Central memory CD4-positive, alpha-beta T cell (primary cell): ENCODE results near the gene ERCC6L2.

Experiments used
- DNase-seq: peaks from one replicate; pipeline ENCODE4 v3.0.0; 2022

ERCC6L2 gene

GRCh38 chr9:95924987-95925386, 49.5 kb downstream of the ERCC6L2 start:
- DNase-seq: no peak

- no peak for DNase-seq
These were observed 51.9 kb downstream of the ERCC6L2 start for GRCh38 chr9:95927271-95928004.

DNA sequence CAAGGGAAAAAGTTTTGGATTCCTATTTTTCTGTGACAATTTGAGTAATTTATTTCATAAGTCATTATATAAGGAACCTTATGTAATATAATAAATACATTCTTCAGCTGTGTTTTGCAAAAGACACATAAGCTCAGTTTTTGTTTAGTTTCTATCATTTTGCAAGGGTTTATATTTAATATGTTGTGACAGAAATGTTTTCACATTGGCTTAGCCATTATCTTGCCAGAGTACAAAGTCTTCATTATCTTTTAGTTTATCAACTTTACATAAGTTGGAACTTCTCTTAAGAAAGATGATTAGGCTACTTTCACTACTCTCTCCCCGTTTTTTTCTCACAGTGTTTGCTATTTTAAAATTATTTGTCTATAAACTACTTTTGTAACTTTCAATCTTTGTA, 54.8 kb downstream of the ERCC6L2 start:
- no peak for DNase-seq

DNA sequence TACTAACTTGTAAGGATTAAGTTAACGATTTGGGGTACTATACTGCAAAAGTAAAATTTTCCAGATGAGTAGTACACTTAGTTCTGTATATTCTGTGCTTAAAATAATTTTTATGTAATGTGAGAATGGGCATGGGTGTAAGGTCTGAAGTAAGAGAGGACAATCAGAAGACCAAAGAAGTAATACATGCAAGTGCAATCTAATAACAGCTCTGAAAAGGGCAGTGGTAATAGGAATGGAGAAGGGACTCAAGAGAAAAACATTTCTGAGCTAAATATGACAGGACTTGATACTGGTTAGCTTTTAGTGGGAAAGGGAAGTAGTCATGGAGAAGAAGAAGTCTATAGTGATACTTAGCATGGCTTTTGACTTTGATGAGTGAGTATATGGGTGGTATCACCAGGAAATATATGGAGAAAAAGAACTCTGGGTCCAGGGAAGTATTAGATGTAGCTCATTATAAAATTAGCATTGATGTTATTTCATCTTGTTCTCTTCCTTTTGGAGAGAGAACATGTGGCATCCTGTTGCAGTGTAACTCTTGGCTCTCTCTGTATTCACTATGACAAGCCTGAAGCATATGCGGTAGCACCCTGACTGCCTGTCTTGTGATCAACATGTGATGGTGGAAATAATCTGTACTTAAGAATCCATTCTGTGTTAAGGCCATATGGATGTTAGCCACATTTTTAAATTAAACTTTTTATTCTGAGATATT, 60.5 kb downstream of the ERCC6L2 start:
- no peak for DNase-seq

DNA sequence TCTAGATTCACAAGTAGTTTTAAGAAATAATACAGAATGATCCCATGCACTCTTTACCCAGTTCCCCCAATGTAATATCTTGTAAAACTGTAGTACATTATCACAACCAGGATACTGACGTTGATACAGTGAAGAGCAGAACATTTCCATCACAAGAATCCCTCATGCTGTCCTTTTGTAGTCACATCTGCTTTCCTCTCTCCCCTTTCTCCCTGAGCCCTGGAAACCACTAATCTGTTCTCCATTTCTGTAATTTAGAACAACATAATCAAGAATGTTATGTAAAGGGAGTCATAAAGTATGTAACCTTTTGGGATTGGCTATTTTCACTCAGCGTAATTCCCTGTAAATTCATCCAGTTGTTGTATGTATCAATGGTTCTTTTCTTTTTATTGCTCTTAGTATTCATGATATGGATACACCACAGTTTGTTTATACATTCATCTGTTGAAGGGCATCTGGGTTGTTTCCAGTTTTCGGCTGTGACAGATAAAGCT, 61.1 kb downstream of the ERCC6L2 start:
- no peak for DNase-seq

DNA sequence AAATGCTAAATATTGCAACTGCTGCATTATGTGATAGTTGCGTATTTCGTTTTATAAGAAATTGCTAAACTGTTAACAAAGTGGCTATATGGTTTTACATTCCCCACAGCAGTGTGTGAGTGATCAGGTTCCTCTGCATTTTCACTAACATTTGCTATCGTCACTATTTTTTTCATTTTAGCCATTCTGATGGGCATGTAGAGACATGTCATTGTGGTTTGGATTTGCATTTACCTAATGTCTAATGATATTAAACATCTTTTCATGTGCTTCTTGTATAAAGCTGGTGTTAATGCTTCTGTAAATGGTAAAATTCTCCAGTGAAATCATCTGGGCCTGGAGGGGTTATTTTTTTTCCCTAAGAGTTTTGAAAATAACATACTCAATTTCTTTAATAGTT, 61.6 kb downstream of the ERCC6L2 start:
- DNase-seq: no peak

DNA sequence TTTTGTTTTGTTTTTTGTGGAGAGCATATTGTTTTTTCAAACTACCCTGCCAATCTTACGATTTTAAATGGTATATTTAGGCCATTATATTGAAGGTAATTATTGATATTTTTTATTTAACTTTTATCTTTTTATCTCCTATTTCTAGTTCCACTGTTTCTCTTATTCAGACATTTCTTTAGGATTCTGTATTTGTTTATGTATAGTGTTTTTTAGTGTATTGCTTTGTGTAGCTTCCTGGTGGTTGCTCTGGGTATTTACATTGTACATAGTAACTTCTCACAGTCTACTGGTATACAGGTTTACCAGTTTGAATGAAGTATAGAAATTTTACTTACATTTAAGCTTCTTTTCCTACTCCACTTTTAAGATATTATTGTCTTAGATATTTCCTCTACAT, 63.2 kb downstream of the ERCC6L2 start:
- DNase-seq: no peak

DNA sequence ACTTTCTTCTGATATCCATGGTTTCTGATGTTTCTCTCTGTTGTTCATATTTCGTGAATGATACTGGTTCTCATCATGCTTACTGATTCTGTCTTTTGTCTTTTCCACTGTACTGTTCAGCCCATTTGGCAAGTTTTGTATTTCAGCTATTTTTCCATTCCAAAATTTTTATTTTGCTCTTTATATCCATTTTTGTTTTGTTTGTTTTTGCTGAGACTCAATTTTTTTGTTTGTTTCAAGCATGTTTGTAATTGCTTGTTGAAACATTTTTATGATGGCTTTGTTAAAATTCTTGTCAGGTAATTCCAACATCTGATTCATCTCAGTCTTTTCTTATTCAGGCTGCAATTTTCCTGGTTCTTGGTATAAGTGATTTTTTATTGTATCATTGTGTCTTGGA, 64.0 kb downstream of the ERCC6L2 start:
- no peak for DNase-seq

DNA sequence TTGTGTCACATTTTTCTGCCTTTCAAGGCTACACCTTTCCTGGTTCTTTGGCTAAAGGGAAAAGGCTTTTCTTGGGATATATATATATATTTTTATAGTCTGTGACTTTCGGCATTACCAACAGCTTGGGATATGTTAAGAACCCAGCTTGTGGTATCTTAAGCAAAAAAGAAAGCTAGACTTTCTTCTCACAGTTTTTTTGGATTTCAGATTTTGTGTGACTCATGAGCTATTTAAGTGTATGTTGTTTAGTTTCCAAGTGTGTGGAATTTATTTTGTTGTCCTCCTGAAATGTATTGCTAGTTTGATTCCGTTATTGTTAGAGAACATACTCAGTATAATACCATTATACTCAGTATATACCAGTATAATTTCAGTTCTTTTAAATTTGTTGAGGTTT, 64.8 kb downstream of the ERCC6L2 start:
- DNase-seq: no peak

DNA sequence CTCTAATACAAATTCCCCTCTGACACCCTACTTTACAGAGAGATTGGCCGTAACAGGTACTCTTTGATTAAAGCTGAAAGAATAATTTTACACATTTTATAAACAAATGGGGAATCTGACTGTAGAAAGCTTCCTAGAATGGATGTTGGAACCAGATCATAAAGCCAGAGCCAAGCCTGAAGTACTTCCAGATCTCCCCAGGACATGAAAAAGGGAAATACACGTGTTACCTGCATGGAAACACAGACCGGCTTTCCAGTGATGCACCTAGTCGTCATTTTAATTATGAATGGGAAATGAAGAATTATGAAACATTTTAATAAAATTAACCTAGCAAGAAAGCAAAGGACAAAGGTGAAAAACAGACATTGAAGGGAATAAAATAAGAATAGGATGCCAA, 66.5 kb downstream of the ERCC6L2 start:
- no peak for DNase-seq

DNA sequence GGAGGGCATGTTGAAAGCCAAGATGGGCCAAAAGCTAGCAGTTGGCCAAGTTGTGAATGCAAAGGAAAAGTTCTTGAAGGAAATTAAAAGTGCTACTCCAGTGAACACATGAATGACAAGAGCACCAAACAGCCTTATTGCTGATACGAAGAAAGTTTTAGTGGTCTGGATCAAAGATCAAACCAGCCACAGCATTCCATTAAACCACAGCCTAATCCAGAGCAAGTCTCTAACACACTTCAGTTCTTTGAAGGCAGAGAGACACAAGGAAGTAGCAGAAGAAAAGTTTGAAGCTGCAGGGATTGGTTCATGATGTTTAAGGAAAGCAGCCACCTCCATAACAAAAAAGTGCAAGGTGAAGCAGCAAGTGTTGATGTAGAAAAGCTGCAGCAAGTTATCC, 71.6 kb downstream of the ERCC6L2 start:
- no peak for DNase-seq

DNA sequence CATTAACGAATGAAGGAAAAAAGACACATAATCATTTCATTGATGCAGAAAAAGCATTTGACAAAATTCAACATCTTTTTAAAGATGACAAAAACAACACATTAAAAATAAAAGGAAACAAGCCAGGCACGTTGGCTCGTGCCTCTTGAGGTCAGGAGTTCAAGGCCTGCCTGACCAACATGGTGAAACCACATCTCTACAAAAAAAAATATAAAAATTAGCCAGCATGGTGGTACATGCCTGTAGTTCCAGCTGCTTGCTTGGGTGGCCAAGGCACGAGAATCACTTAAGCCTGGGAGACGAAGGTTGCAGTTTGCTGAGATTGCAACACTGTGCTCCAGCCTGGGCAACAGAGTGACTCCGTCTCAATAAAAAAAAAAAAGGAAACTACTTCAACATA, 77.0 kb downstream of the ERCC6L2 start:
- no peak for DNase-seq

DNA sequence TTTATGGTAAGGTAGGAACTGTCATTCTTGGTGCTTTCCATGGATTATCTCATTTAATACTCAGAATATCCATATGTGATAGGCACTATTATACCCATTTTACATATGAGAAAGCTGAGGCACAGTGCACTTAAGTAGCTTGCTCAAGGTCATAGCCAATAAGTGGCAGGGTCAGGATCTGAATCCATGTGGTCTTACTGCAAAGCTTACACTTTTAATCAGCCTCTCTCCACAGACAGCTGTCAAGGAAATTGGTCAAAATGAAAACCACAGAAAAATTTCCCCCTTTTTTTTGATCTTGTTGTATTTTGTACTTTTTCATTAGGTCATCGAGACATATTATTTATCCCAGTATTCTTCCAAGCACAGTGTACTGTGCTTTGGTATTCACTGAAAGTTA, 78.5 kb downstream of the ERCC6L2 start:
- no peak for DNase-seq

- DNase-seq: no peak
These were observed 79.4 kb downstream of the ERCC6L2 start for GRCh38 chr9:95954940-95955339.

DNA sequence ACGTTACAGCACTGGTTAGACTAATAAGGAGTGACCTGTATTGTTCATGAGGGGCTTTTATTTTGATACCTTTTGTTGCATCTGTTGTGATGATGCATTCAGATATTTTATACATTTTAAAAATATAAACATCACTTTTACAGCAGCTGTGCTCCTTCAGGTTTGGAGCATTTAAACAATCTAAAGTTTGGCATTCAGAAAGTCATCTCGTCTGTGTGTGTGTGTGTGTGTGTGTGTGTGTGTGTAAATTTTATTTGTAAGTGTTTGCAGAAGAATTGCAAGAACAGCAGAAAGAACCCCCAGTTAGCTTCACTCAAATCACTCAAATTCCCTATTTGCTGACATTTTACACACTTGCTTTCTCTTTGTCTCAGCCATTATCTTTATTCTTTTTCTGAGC, 87.4 kb downstream of the ERCC6L2 start:
- DNase-seq: no peak

- no peak for DNase-seq
These were observed 88.2 kb downstream of the ERCC6L2 start for GRCh38 chr9:95963659-95964058.

DNA sequence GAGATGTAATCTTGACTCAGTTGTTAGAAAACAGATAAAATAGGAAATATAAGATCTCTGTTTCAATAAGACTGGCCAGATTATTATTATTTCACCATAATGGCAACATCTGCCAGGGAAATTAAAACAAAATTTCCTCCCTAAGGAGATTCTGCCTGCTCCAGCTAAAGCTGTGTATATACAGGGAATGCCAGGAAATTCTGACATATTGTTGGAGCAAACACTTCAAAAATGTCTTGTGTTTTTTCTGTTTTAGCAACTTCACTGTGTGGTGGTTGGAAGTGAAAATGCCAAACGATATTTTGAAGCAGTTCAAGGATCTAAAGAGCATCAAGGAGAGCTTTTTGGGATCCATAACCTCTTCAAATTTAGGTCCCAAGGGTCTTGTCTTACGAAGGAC, 90.8 kb downstream of the ERCC6L2 start:
- no peak for DNase-seq

DNA sequence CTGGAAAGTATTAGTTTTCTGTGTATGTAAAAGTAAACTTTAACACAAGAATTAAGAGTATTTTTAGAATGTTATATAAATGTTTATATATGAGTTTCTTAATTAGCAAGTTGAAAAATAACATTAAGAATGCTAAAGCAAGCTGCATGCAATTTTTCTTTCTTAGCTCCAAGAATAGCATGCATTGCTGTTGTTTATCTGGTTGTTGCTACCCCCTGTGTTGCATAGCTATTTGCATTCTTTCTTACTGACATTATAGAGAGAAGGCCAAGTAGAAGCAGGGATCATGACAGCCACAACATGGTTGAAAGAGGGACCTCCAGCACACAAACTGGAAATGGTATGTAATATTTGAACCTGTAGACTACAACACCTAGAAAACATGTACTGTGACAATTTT, 94.8 kb downstream of the ERCC6L2 start:
- DNase-seq: no peak

DNA sequence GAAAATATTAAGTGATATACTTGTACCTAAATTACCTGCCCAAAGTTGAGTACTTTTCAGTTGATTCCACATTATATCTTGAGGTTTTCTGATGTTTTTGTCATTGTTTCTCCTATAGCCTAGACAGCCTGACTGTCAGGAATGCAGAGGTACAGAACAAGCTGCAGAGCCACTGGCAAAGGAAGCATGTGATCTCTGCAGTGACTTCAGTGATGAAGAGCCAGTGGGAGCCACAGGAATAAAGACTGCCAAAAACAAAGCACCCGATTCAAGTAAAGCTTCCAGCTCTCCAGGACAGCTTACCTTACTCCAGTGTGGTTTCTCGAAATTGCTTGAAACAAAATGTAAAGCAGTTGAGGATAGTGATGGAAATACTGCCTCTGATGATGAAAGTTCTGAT, 96.3 kb downstream of the ERCC6L2 start:
- DNase-seq: no peak

DNA sequence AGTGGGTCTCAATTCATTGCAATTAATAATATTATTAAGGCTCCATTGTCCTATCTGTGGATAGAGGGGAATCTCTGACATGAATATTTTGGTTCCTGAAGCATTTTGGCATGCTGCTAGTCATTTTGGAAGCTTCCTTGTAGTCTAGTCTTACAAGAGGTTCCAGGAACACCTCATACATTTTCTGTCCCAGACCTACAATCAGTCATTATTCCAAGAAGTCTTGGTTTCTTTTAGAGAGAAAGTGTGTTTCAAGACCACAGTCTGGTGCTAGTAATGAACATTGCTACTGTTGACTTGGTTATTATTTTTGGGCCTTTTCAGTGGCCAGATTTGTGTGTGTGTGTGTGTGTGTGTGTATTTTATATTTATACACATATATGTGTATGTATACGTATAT, 98.9 kb downstream of the ERCC6L2 start:
- no peak for DNase-seq

GRCh38 chr9:95977371-95977770, 101.9 kb downstream of the ERCC6L2 start:
- DNase-seq: no peak

GRCh38 chr9:95978106-95978505, 102.6 kb downstream of the ERCC6L2 start:
- no peak for DNase-seq

DNA sequence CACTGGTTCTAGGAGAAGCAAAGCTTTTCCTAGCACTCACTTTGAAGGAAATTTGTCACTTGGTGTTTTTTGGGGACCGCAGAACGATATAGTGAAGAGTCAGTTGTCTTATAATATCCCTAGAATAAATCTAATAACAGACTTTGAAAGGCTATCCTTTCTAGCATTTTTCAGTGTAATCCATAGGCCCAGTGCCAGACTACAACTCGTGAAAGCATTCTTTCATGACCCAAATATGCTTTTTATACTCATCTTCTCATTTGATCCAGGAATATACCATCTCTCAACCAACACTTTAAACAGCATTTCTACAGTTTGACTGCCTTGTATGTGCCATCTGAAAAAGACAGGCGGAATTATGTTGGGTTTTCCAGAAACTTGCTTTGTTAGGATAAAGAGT, 104.0 kb downstream of the ERCC6L2 start:
- DNase-seq: no peak

DNA sequence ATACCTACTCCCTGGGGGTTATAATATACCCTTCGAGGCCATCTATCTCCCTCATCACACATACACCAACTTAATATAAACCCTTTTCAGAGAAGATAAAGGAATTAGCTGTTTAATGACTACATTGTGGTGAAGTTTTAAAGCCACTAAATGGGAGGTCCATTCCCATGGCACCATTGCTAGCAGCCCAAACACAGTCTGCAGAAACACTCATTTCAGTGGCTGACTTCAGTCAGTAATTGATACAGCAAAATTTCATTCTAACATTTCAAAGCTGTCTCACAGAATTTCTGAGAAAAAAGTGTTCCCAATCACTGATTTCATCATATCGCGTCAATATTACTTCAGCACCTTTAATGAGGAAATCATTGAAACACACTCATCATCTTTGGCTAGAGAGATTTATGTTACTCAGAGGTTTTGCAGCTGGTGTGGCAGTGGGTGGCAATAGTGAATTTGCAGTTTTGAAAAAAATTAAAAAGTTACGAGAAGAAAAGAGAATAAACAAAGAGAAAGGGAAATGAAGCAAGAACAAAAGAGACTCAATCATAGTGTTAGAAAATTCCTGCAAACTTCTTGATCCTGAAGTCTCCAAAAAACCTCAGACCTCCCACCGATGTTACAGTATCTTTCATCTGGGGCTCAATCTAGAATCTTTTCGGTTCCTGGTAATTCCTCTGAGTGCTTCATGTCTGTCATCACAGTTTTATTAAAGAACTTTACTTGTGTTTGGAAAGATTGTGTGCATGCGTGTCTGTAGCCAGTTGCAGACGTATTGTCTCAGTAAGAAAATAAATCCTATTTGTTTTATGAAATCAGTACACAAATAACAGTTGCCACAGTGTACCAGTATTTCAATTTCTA, 105.0 kb downstream of the ERCC6L2 start:
- DNase-seq: no peak
